ENCODE results near the gene ISL2. TPM values are rescaled to one million over a fixed set of nuclear protein-coding genes. Genes with fewer than 3 reads are reported as not detected.

ISL2 gene
- total RNA-seq, 1 donor from 2014 or later: not detected

DNA sequence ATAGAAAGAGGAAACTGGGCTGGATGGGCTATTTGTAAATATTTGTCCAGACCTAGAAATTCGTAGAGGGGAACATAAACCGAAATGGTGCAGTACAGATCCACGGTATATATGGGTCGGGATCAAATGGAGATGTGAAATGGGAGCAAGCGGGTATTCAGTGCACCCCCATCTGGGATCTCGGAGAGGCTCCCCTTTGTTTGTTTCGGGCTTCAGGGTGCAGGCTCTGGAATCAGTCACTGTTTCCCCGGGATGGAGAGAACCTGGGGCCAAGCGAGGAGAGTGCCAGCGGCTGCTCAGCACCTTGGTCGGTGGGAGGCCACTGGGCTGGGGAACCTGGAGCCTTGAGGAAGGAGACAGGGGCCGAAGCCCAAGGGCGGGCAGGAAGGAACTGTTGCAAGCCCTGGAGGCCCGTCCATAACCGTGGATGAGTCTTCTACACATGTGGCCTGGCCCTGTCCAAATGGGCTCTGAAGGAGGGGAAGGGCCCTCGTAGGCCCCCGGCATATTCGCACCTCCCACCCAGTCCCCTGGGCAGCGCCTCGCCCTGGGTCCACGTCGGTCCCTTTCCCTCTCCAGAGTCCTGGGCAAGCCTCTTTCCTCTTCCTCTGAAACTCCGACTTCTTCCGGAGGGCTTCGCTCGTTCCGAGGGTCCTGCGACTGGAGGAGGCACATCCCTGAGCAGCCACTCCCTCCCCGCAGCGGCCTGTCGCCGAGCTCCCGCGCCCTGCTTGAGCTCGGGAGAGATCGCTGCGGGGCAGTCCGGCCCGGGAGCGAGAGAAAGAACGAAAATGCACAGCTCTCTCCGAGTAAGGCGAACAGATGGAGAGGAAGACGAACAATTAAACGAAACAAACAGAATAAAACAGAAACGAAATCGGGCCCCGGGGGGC, 3.0 kb downstream of the ISL2 start:
- ATAC-seq (ENCODE audit: poor library complexity): no peak
- DNase-seq: no peak
- intact Hi-C loops (cut with DNase I): no loop called here

DNA sequence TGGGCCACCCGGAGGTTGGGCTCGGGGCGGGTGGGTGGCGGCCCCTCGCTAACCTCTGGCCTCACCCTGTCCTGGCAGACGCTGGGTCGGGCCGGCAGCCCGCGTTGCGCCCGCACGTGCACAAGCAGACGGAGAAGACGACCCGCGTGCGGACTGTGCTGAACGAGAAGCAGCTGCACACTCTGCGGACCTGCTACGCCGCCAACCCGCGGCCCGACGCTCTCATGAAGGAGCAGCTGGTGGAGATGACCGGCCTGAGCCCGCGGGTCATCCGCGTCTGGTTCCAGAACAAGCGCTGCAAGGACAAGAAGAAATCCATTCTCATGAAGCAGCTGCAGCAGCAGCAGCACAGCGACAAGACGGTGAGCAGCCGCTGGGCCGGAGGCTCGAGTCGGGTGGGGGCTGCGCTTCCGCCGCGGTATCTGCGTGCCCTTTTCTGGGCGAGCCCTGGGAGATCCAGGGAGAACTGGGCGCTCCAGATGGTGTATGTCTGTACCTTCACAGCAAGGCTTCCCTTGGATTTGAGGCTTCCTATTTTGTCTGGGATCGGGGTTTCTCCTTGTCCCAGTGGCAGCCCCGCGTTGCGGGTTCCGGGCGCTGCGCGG, 3.7 kb downstream of the ISL2 start:
- ATAC-seq (ENCODE audit: poor library complexity): peak; percentile 34
- intact Hi-C loops (cut with DNase I): no loop called here

DNA sequence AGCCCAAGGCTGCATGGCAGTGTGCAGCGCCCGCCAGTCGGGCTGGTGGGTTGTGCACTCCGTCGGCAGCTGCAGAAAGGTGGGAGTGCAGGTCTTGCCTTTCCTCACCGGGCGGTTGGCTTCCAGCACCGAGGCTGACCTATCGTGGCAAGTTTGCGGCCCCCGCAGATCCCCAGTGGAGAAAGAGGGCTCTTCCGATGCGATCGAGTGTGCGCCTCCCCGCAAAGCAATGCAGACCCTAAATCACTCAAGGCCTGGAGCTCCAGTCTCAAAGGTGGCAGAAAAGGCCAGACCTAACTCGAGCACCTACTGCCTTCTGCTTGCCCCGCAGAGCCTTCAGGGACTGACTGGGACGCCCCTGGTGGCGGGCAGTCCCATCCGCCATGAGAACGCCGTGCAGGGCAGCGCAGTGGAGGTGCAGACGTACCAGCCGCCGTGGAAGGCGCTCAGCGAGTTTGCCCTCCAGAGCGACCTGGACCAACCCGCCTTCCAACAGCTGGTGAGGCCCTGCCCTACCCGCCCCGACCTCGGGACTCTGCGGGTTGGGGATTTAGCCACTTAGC, 4.3 kb downstream of the ISL2 start:
- DNase-seq (no peak), ATAC-seq (ENCODE audit: poor library complexity) (peak; percentile 28)
- intact Hi-C loops (cut with DNase I): no loop called here

More for the DNA sequence above, 3.7 kb downstream of the ISL2 start:
- peak; percentile 50 for DNase-seq

DNA sequence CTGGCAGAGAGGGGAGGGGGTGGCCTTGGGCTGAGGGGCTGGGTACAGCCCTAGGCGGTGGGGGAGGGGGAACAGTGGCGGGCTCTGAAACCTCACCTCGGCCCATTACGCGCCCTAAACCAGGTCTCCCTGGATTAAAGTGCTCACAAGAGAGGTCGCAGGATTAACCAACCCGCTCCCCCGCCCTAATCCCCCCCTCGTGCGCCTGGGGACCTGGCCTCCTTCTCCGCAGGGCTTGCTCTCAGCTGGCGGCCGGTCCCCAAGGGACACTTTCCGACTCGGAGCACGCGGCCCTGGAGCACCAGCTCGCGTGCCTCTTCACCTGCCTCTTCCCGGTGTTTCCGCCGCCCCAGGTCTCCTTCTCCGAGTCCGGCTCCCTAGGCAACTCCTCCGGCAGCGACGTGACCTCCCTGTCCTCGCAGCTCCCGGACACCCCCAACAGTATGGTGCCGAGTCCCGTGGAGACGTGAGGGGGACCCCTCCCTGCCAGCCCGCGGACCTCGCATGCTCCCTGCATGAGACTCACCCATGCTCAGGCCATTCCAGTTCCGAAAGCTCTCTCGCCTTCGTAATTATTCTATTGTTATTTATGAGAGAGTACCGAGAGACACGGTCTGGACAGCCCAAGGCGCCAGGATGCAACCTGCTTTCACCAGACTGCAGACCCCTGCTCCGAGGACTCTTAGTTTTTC, 4.9 kb downstream of the ISL2 start:
- ATAC-seq (ENCODE audit: poor library complexity) (no peak), DNase-seq (no peak)
- intact Hi-C loops (cut with DNase I): no loop called here

DNA sequence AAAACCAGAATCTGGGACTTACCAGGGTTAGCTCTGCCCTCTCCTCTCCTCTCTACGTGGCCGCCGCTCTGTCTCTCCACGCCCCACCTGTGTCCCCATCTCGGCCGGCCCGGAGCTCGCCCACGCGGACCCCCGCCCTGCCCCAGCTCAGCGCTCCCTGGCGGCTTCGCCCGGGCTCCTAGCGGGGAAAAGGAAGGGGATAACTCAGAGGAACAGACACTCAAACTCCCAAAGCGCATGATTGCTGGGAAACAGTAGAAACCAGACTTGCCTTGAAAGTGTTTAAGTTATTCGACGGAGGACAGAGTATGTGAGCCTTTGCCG, 5.4 kb downstream of the ISL2 start:
- DNase-seq (no peak), ATAC-seq (ENCODE audit: poor library complexity) (no peak)
- intact Hi-C loops (cut with DNase I): no loop called here

DNA sequence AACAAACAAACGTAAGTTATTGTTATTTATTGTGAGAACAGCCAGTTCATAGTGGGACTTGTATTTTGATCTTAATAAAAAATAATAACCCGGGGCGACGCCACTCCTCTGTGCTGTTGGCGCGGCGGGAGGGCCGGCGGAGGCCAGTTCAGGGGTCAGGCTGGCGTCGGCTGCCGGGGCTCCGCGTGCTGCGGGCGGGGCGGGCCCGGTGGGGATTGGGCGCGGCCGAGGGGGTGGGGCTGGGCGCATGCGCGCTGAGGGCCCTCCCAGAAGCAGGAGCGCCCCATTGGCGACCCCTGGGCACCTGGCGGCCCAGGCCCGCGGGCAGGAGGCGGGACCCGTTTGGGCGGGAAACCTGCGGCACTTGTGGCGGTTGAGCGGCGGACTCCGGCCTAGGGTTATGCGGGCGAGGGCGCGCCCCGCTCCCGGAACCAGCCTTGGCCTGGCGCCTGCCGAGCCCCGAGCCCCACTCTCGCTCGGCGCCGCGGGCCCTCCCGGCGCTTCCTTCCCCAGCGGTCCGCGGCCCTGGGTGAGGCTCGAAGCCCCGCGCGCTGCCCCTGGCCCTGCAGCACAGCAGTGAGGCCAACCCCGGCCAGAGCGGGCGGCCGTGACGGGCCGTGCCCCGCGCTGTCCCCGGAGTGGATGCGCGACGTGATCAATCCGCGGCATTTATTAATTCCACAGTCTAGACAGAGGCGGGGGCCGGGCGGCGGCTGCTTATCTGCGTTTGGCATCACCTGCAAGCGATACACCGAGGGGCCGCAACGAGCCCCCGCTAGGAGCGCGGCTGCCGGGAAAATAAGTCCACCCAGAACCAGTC, 6.0 kb downstream of the ISL2 start:
- DNase-seq: no peak
- no peak for ATAC-seq (ENCODE audit: poor library complexity)
- intact Hi-C loops (cut with DNase I): no loop called here

DNA sequence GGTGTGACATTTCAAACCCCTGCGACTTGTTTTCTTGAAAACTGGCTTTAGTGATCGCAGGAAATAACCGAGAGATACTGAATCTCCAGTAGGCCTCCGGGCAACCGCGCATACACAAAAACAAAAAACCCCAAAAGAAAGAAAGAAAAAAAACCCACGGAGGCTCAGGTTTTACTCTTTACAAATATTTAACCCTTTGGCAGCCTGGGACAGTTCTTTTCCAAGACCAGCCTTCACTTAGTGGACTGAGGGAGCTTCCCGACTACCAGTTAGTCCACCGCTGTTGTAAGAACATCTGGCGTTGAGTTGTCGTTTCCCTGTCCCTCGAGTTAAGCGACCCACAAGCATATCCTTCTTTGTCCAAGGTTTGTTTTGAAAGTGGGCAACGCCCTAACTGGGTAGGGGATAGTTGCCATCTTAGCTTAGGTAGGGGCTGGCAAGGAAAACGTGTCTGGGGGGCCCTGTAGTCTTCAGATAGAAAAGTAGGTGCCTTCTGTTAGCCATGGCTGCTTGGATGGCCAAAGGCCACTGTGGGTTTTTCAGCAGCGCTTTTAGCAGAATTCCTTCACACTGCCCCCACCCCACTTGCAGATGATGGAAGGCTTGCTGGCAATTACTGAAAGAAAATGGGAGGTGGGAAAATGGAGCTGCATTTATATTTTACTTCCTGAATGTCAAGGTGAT, 6.9 kb downstream of the ISL2 start:
- no peak for ATAC-seq (ENCODE audit: poor library complexity)
- intact Hi-C loops (cut with DNase I): no loop called here

DNA sequence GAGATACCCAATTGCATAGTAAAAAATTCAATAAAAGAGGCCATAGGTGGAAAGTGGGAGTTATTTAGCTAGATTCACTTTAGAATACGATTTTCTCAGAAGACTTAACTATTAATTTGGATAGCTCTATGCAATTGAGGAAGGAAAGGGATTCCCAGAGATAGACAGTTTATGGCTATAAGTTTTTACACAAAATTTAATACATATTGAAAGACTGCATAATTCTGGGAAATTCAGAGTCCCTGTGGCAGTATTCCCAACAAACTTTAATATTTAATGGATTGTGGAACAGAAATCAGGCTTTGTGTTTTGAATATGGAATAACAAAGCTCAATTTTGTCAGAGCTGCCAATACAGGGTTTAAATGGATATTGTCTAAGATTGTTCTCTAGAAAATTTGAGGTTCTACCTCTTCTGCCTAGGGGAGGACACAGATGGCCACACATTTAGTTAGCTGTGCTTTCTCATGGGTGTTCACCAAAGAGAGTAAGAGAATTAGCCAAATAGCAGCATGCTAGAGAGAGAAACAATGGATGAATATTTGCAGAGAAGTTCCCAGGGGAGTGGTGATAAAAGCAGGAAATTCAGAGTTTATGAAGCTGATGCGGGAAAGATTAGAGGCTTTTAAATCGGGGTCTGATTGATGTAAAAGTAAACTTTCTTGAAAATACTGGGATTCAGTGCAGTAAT, 8.5 kb downstream of the ISL2 start:
- intact Hi-C loops (cut with DNase I): no loop called here
- DNase-seq: no peak
- ATAC-seq (ENCODE audit: poor library complexity): no peak

More for the DNA sequence above, 6.9 kb downstream of the ISL2 start:
- DNase-seq: no peak

DNA sequence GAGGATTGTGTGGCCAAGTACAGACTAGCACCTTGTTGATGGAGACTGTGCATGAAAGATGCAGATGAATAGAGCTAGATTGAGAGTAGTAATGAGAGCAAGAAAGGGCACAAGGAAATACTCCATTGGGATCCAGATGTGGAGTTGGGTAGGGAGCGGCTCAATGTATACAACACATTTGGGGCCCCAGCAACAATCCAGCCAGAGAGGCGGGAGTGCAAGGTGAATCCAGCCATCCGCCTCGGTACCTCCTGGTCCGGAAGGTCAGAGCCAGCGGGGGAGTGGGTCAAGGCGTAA, 9.0 kb downstream of the ISL2 start:
- intact Hi-C loops (cut with DNase I): no loop called here
- no peak for DNase-seq
- ATAC-seq (ENCODE audit: poor library complexity): no peak

DNA sequence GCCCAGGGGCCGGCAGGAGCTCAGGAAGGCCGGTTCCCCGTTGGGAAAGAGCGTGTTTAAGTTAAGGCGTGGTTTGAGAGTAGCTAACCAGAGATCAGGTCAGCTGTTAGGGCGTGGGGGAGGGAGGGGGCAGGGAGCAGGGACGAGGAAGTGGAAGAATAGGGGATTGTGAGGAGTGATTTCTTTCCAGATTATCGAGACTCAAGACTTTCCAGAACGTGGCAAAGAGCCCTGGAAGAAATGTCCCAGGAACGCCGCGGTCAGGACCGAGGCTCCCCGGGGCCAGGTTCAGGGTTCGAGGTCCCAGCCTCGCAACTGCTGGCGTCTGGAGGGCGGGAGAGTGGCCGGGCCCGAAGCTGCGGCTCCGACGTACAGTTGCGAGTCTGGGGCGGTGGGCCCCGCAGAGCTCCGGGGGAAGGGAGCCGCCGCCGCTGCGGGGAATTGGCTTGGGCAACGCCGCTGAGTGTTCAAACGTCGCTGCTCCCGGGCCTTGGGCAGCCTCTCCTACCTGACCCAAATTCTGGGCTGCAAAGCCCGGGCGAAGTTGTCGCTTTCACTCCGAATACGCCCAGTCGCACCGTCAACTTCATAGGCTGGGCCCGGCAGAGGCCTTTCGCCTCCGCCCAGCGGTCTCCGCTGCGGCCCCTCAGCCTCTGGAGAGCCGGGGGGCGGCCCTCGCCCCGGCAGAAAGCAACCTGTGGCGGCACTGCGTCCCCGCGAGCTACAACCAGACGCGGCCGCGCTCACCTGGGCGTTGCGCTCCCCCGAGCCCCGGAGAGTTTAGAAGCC, 9.5 kb downstream of the ISL2 start:
- DNase-seq: no peak
- intact Hi-C loops (cut with DNase I): no loop called here
- peak; percentile 46 for ATAC-seq (ENCODE audit: poor library complexity)

DNA sequence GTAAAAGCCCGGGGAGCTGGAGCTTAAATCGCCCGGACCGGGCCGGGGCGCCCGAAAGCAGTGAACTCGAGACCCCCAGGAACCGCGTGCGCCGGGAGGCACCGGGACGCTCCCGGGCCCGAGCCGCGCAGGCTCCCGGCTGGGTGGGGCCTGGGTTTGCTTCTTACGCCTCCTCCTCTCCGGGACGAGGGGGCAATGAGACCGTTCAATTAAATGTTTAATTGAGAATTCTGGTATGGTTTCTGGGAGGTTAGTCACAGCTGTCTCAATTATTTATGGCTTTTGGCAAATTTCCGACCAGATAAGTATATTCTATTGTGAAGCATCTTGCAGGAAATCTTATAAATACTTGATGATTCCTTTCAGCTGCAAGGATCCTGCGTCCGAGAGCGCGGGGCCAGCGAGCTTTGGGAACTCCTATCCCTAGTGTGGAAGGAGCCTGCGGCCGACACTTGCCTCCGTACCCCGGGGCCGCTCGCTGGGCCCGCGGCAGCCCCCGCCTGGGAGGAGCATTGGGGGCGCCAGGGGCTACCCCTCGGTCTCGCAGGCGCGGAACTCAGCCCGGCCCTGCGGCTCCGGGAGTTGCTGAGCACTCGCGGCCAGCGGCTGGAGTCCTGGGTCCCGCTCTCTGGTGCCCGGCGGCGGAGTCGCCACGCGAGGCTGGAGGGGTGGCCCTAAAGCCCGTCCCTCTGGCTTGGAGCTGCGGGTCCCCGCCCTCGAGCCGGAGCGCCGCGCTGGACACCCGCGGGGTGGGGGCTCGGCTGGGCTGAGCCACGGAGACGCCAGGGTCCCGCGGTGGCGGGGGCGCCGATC, 10.3 kb downstream of the ISL2 start:
- intact Hi-C loops (cut with DNase I): no loop called here
- DNase-seq (no peak), ATAC-seq (ENCODE audit: poor library complexity) (peak; percentile 37)

DNA sequence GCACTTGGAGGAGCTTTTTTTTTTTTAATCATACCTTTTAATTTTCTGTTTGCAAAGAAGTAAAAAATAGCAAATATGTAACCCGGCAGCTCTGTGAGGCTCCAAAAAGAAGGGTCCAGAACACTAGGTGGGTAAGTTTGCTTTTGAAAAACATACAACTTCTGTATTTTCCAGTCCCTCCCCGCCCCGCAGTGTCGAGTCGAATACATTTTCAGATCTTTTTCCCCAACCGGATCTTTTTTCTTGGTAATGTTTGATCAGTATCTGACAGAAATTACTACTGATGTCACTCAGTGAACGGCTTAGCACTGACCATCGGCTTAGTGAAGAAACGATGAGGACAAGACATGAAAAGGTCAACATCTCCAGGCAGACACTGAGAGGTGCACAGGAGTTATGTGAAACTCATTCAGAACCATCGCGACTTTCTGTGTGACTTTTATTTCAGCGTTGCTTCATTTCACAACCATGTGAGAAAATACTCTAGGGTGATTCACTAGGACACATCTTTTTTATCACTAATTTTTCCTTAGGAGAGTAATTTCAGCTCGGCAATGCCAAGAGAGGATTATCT, 11.0 kb downstream of the ISL2 start:
- intact Hi-C loops (cut with DNase I): no loop called here
- no peak for ATAC-seq (ENCODE audit: poor library complexity)
- DNase-seq: no peak

DNA sequence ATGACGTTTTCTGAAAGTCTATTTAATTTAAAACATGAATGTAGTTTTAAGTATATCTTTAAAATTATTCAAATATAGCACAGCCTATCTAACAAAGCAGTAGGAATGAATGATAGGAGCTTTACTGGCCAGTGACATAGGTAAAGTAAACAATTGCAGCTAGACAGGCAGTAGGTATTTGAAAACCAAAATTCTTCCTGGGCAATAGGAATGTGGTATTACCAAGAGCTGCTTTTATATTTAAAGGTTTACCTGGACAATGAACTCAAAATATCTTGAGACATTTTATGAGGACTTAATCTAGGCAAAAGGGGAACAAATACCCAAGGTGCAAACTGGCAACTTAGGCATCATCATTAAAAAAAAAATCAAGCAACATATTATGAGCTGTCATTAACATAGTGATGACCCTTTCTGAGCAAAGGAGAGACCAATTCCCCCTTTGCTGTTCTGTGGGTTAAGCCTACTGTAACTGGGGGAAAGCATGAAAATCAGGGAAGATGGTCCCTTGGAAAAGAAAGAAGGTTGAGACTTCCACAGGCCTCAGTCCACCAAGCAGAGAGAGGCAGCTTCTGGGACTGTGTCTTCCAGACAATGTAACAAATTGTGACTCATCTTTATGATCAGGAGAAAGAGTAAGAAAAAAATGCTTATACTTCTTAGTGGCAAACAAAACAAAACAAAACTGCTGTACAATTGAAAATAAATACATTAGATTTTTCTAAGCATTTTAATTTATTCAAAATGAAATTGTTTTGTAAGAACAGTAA, 12.9 kb downstream of the ISL2 start:
- ATAC-seq (ENCODE audit: poor library complexity): no peak
- DNase-seq: no peak
- intact Hi-C loops (cut with DNase I): no loop called here

DNA sequence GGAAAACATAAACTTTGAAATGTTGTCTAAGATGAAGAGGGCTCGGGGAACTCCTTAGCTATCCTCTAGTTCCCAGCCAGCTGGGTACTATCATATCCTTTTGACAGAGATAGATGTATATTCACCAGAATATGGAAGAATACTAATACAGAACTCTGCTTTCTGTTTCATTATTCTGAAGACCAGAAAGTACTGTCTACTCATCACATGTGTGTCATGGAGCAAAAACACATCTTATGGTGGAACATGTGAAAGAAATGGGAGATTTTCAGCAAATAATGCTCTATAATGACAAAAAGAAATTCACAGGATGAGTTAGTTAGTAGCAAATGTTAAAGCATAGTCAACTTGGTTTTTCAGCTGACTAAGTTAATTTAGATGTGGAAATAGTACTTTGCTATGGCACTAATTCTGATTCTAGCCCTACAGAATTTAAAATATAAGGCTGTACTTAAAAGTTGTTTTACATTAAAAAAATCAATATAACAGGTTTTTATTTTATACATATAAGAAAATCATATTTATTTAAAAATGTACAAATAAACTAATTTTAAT, 16.5 kb downstream of the ISL2 start:
- intact Hi-C loops (cut with DNase I): no loop called here
- DNase-seq (no peak), ATAC-seq (ENCODE audit: poor library complexity) (no peak)

DNA sequence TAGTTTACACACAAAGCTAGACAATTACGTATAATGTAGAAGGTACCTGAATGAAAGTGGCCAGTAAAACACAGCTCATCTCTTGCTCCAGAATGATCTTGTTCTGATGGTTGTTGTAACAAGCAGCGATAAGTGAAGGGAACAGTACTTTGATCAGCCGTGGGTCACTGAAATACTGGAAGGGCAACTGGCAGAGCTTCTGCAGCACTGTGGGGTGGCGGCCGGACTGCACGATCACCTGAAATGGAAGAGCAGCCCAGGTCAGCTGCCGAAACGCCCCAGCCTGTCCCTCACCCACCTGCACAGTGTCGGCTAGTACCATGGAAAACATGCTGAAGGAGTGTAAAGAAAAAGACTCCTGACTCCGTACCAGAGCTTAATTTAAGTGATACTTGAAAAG, 17.3 kb downstream of the ISL2 start:
- ATAC-seq (ENCODE audit: poor library complexity) (no peak), DNase-seq (no peak)
- intact Hi-C loops (cut with DNase I): no loop called here
